Prostate gland (tissue), 2 donors: Measurements from ENCODE around the gene IQCE.
A peak's percentile ranks its signal among the peaks of the same experiment; 100 is the strongest.

ENCODE experiments used
- CTCF ChIP-seq, 4 experiments: fragments of 200-600 bp in 2 of 4; fragments of 450-650 bp in 2 of 4; sonication (generic) in 2 of 4; IDR thresholded peaks; 1 replicate in 3 of 4; 2 replicates in 1 of 4; pipeline ENCODE4 v1.5.1; 2016 to 2019; ENCODE audit warnings: antibody characterized with exemption in 4 of 4, mild to moderate bottlenecking in 2 of 4, moderate library complexity in 2 of 4
- POLR2A ChIP-seq: fragments of 450-650 bp; IDR thresholded peaks from one replicate; pipeline ENCODE4 v1.6.1; 2016; ENCODE audit warnings: antibody characterized with exemption, mild to moderate bottlenecking
- POLR2AphosphoS5 ChIP-seq: sonication (generic); formaldehyde crosslinking; IDR thresholded peaks from one replicate; pipeline ENCODE4 v1.6.1; 2017; ENCODE audit warnings: antibody characterized with exemption

GRCh38 chr7:2520131-2520760, 38.5 kb upstream of the IQCE start:
- TF ChIP-seq CTCF (IDR thresholded peaks at IDR 0.05) (peak in 2 of 4 experiments; percentile 17 to 50), POLR2A (no peak), POLR2AphosphoS5 (no peak)
